ENCODE measurements around the gene NR6A1.
A peak's percentile ranks its signal among the peaks of the same experiment; 100 is the strongest.

Gene NR6A1

GRCh38 chr9:124574534-124575375 is 196.4 kb downstream of the NR6A1 start:
- no peak for DNase-seq (ENCODE audit: low read depth in 2 of 2)

GRCh38 chr9:124570942-124571666 is 200.0 kb downstream of the NR6A1 start:
- DNase-seq (ENCODE audit: low read depth in 2 of 2): no peak

- DNase-seq (ENCODE audit: low read depth in 2 of 2): no peak
These were observed 201.2 kb downstream of the NR6A1 start for GRCh38 chr9:124569942-124570341.

- no peak for DNase-seq (ENCODE audit: low read depth in 2 of 2)
These were observed 203.7 kb downstream of the NR6A1 start for GRCh38 chr9:124567362-124567761.

- DNase-seq (ENCODE audit: low read depth in 2 of 2): no peak
These were observed 208.8 kb downstream of the NR6A1 start for GRCh38 chr9:124562328-124562727.

GRCh38 chr9:124559871-124560270 is 211.2 kb downstream of the NR6A1 start:
- no peak for DNase-seq (ENCODE audit: low read depth in 2 of 2)

GRCh38 chr9:124558777-124559470 is 212.2 kb downstream of the NR6A1 start:
- DNase-seq (ENCODE audit: low read depth in 2 of 2): no peak

GRCh38 chr9:124557895-124558294 is 213.2 kb downstream of the NR6A1 start:
- DNase-seq (ENCODE audit: low read depth in 2 of 2): no peak

- no peak for DNase-seq (ENCODE audit: low read depth in 2 of 2)
These were observed 216.1 kb downstream of the NR6A1 start for GRCh38 chr9:124555043-124555442.

- DNase-seq (ENCODE audit: low read depth in 2 of 2): no peak
These were observed 217.4 kb downstream of the NR6A1 start for GRCh38 chr9:124553738-124554137.

GRCh38 chr9:124552273-124552605 is 218.9 kb downstream of the NR6A1 start:
- DNase-seq (ENCODE audit: low read depth in 2 of 2): no peak

- peak; percentile 8 to 13 for DNase-seq (ENCODE audit: low read depth in 2 of 2)
These were observed 219.4 kb downstream of the NR6A1 start for GRCh38 chr9:124551472-124552272.

GRCh38 chr9:124550072-124550471 is 221.0 kb downstream of the NR6A1 start:
- no peak for DNase-seq (ENCODE audit: low read depth in 2 of 2)

- no peak for DNase-seq (ENCODE audit: low read depth in 2 of 2)
These were observed 222.1 kb downstream of the NR6A1 start for GRCh38 chr9:124549016-124549415.

- DNase-seq (ENCODE audit: low read depth in 2 of 2): no peak
These were observed 226.6 kb downstream of the NR6A1 start for GRCh38 chr9:124544535-124544934.

- no peak for DNase-seq (ENCODE audit: low read depth in 2 of 2)
These were observed 229.3 kb downstream of the NR6A1 start for GRCh38 chr9:124541824-124542223.

GRCh38 chr9:124537926-124538325 is 233.2 kb downstream of the NR6A1 start:
- DNase-seq (ENCODE audit: low read depth in 2 of 2): no peak

- no peak for DNase-seq (ENCODE audit: low read depth in 2 of 2)
These were observed 235.3 kb downstream of the NR6A1 start for GRCh38 chr9:124535846-124536245.

GRCh38 chr9:124532897-124533296 is 238.2 kb downstream of the NR6A1 start:
- DNase-seq (ENCODE audit: low read depth in 2 of 2): no peak

- DNase-seq (ENCODE audit: low read depth in 2 of 2): no peak
These were observed 240.0 kb downstream of the NR6A1 start for GRCh38 chr9:124531115-124531514.

- DNase-seq (ENCODE audit: low read depth in 2 of 2): no peak
These were observed 240.9 kb downstream of the NR6A1 start for GRCh38 chr9:124530246-124530645.

- no peak for DNase-seq (ENCODE audit: low read depth in 2 of 2)
These were observed 243.3 kb downstream of the NR6A1 start for GRCh38 chr9:124527781-124528180.

Measured in stimulated activated CD4-positive, alpha-beta T cell treated with anti-CD3 and anti-CD28 coated beads, Interleukin-15, amount 100 ng/mL, for 48 hours (primary cell).